Upper lobe of left lung (tissue), 4 donors: ENCODE results near the gene RAF1.

Experiments
- POLR2A ChIP-seq, 4 donors: fragments of 450-650 bp; IDR thresholded peaks; one replicate each; pipeline ENCODE4 v1.5.1; 2016 to 2017; ENCODE audit warnings: antibody characterized with exemption in 4 of 4, mild to moderate bottlenecking in 2 of 4
- POLR2AphosphoS5 ChIP-seq, 2 donors: sonication (generic); formaldehyde crosslinking; IDR thresholded peaks; one replicate each; pipeline ENCODE4 v1.5.1; 2017; ENCODE audit warnings: antibody characterized with exemption in 2 of 2
- TF ChIP-seq, protein P1 (sequence below), 6 experiments: fragments of 450-650 bp in 4 of 6; fragments of 200-600 bp in 2 of 6; sonication (generic) in 2 of 6; IDR thresholded peaks; one replicate each; pipeline ENCODE4 v1.5.1; 2016 to 2019; ENCODE audit warnings: antibody characterized with exemption in 6 of 6

DNA sequence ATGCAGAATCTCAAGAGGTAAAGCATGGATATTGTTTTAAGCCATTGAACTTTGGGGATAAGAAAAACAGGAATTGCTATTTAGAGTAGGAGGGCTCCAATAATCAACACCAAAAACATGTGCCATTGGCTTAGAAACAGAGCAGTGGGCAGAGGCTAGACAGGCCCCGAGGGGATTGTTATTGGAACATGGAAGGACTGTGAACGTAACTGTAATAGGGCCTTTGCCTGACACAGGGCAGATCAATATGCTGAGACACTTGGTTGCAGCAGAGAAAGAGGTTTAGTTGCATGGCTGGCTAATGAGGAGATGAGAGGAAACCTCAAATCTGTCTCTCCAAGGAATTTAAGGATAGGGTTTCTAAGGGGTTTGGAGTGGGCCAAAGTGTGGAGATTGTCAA, 36.9 kb upstream of the RAF1 start:
- no peak for TF ChIP-seq POLR2AphosphoS5 (IDR thresholded peaks at IDR 0.05)
- TF ChIP-seq, protein P1, sequence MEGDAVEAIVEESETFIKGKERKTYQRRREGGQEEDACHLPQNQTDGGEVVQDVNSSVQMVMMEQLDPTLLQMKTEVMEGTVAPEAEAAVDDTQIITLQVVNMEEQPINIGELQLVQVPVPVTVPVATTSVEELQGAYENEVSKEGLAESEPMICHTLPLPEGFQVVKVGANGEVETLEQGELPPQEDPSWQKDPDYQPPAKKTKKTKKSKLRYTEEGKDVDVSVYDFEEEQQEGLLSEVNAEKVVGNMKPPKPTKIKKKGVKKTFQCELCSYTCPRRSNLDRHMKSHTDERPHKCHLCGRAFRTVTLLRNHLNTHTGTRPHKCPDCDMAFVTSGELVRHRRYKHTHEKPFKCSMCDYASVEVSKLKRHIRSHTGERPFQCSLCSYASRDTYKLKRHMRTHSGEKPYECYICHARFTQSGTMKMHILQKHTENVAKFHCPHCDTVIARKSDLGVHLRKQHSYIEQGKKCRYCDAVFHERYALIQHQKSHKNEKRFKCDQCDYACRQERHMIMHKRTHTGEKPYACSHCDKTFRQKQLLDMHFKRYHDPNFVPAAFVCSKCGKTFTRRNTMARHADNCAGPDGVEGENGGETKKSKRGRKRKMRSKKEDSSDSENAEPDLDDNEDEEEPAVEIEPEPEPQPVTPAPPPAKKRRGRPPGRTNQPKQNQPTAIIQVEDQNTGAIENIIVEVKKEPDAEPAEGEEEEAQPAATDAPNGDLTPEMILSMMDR (IDR thresholded peaks at IDR 0.05), result no peak
- TF ChIP-seq POLR2A (IDR thresholded peaks at IDR 0.05), result no peak
